NCI-H345 treated with DMSO at 0.1 percent for 48 hours (cell line): ENCODE results near the gene TSPEAR.
"Not testable (repeated sequence)": the region's sequence is repeated elsewhere in the genome, so short reads cannot be mapped to it uniquely, and the experiment has no call there.

Source experiments
- DNase-seq: peaks from one replicate; lab custom pipeline; 2025; ENCODE audit not compliant: unreplicated experiment; lab: John Stamatoyannopoulos, UW

Gene TSPEAR

GRCh38 chr21:44612669-44613229 lies 98.6 kb downstream of the TSPEAR start:
- no peak for DNase-seq

GRCh38 chr21:44612029-44612486 lies 99.3 kb downstream of the TSPEAR start, which contains the start of gene KRTAP10-8:
KRTAP10-8 (plus strand) TSS chr21:44612079; CDS start chr21:44612101, 22 bp downstream.
- DNase-seq: no peak

GRCh38 chr21:44611551-44611950 lies 99.8 kb downstream of the TSPEAR start:
- DNase-seq: no peak

- DNase-seq: not testable (repeated sequence)
Measured at GRCh38 chr21:44610157-44610843, 101.1 kb downstream of the TSPEAR start.

GRCh38 chr21:44609193-44609592 lies 102.2 kb downstream of the TSPEAR start:
- DNase-seq: no peak

- no peak for DNase-seq
Measured at GRCh38 chr21:44606495-44606894, 104.9 kb downstream of the TSPEAR start.

GRCh38 chr21:44603911-44604310 lies 107.5 kb downstream of the TSPEAR start:
- no peak for DNase-seq

- no peak for DNase-seq
Measured at GRCh38 chr21:44603109-44603875, 108.1 kb downstream of the TSPEAR start.

GRCh38 chr21:44602463-44602850 lies 108.9 kb downstream of the TSPEAR start:
- no peak for DNase-seq

- DNase-seq: no peak
Measured at GRCh38 chr21:44601596-44602462, 109.5 kb downstream of the TSPEAR start.

GRCh38 chr21:44601091-44601490 lies 110.3 kb downstream of the TSPEAR start:
- DNase-seq: not testable (repeated sequence)

- not testable (repeated sequence) for DNase-seq
Measured at GRCh38 chr21:44600118-44600978, 111.0 kb downstream of the TSPEAR start, which contains the start of gene KRTAP10-7. KRTAP10-7 (plus strand) TSS chr21:44600597; CDS start chr21:44600622, 25 bp downstream.

- no peak for DNase-seq
Measured at GRCh38 chr21:44599264-44600029, 111.9 kb downstream of the TSPEAR start.

GRCh38 chr21:44598061-44598460 lies 113.3 kb downstream of the TSPEAR start:
- no peak for DNase-seq

- DNase-seq: no peak
Measured at GRCh38 chr21:44596068-44596725, 115.2 kb downstream of the TSPEAR start.

GRCh38 chr21:44595524-44595923 lies 115.8 kb downstream of the TSPEAR start:
- DNase-seq: no peak

- DNase-seq: no peak
Measured at GRCh38 chr21:44594406-44594916, 116.9 kb downstream of the TSPEAR start.
